ENCODE results near the gene TFR2.

TFR2 gene

GRCh38 chr7:100649826-100650565 lies 8.6 kb upstream of the TFR2 start:
- DNase-seq, result no peak

GRCh38 chr7:100642534-100642907 lies 1.2 kb upstream of the TFR2 start:
- no peak for DNase-seq

GRCh38 chr7:100641860-100642533 lies 645 bp upstream of the TFR2 start:
- DNase-seq, result no peak

- DNase-seq, result no peak
Observed at GRCh38 chr7:100640517-100641440, 573 bp downstream of the TFR2 start.

GRCh38 chr7:100639995-100640516 lies 1.3 kb downstream of the TFR2 start:
- DNase-seq, result no peak

- DNase-seq, result peak; percentile 68
Observed at GRCh38 chr7:100632951-100633717, 8.2 kb downstream of the TFR2 start.

- DNase-seq, result no peak
Observed at GRCh38 chr7:100630066-100630465, 11.3 kb downstream of the TFR2 start.

- no peak for DNase-seq
Observed at GRCh38 chr7:100629117-100629716, 12.1 kb downstream of the TFR2 start.

GRCh38 chr7:100627238-100627549 lies 14.2 kb downstream of the TFR2 start:
- DNase-seq, result no peak

GRCh38 chr7:100626530-100627237 lies 14.7 kb downstream of the TFR2 start:
- DNase-seq, result peak; percentile 77

GRCh38 chr7:100626055-100626454 lies 15.3 kb downstream of the TFR2 start:
- no peak for DNase-seq

GRCh38 chr7:100623951-100624824 lies 17.2 kb downstream of the TFR2 start:
- DNase-seq, result no peak

- no peak for DNase-seq
Observed at GRCh38 chr7:100621554-100621953, 19.8 kb downstream of the TFR2 start.

GRCh38 chr7:100620804-100621203 lies 20.5 kb downstream of the TFR2 start:
- DNase-seq, result no peak

- DNase-seq, result no peak
Observed at GRCh38 chr7:100620239-100620638, 21.1 kb downstream of the TFR2 start.

GRCh38 chr7:100614308-100614861 lies 27.0 kb downstream of the TFR2 start:
- DNase-seq, result no peak

- DNase-seq, result no peak
Observed at GRCh38 chr7:100613412-100614175, 27.8 kb downstream of the TFR2 start.

- DNase-seq, result no peak
Observed at GRCh38 chr7:100612730-100613390, 28.5 kb downstream of the TFR2 start.

Measured in activated CD4-positive, CD25-positive, alpha-beta regulatory T cell treated with anti-CD3 and anti-CD28 coated beads, Interleukin-2, amount 50 U/mL, for 72 hours (primary cell).